ENCODE data around the gene CAMK2D.

DNA sequence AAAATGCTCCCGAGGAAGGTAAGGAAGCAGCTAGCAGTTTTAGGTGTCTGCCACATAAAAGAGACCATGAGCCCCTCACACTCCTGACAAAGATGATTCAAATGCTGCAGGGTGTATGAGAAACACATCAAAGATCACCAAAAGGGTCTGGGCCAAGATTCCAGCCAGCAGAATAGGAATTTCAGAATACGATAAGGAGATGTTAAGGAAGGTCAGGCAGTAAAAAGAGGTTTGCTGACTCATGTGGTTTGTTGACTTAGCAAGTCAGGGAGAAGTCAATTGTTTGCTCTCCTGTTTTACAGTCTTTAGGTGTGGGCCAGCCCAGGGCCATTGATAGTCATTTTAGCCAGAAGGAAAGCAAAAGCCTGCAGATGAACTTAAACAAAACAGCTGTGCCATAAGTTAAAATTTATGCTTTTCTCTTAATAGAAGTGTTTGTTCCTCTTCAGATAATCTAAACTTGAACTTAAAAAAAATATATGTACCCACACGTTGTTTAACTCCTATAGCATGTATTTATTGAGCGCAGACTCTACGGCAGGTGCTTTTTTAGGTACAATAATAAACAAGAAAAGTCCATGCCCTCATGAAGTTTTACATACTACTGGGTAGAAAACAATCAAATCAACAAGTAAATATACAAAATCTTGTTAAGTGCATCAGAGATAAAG lies 115.6 kb downstream of the CAMK2D start:
- TF ChIP-seq, protein P1, sequence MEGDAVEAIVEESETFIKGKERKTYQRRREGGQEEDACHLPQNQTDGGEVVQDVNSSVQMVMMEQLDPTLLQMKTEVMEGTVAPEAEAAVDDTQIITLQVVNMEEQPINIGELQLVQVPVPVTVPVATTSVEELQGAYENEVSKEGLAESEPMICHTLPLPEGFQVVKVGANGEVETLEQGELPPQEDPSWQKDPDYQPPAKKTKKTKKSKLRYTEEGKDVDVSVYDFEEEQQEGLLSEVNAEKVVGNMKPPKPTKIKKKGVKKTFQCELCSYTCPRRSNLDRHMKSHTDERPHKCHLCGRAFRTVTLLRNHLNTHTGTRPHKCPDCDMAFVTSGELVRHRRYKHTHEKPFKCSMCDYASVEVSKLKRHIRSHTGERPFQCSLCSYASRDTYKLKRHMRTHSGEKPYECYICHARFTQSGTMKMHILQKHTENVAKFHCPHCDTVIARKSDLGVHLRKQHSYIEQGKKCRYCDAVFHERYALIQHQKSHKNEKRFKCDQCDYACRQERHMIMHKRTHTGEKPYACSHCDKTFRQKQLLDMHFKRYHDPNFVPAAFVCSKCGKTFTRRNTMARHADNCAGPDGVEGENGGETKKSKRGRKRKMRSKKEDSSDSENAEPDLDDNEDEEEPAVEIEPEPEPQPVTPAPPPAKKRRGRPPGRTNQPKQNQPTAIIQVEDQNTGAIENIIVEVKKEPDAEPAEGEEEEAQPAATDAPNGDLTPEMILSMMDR (IDR thresholded peaks at IDR 0.05): no peak
- TF ChIP-seq POLR2A (IDR thresholded peaks at IDR 0.05): no peak
- TF ChIP-seq POLR2AphosphoS5 (IDR thresholded peaks at IDR 0.05): no peak
- no peak for TF ChIP-seq EP300 (IDR thresholded peaks at IDR 0.05)
